ENCODE data around the gene CCDC186. TPM values are rescaled to one million over a fixed set of nuclear protein-coding genes. Genes with fewer than 3 reads are reported as not detected.
A peak's percentile ranks its signal among the peaks of the same experiment; 100 is the strongest.

Gene CCDC186
- total RNA-seq, 1 experiment from 2014 or later = 14.3 TPM

DNA sequence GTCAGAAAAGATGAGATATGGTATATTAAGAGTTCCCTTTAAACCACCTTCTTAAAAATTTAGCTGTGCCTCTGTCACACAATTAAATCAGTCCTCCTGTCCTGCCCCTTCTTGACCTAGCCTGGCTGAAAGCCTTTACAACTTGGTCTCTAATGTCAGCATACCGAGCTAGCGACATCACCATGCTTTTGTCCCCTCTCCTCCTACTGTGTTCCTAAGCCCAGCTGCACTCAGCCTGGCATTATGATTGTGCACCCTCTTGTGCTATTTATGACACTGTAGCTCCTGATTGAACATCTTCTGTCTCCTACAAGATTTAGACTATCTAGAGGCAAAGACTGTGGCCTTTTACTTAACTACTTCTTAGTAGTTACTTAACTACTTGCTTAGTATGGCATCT is 34.3 kb upstream of the CCDC186 start:
- H3K9me3 ChIP-seq (ENCODE audit: insufficient read depth, low read depth) = no peaks in the 10 kb centered on the region
- no peaks in the 10 kb centered on the region for H3K27me3 ChIP-seq (ENCODE audit: insufficient read depth, low read depth)
- POLR2A ChIA-PET (ENCODE audit: unreplicated experiment) = no interaction called here
- H2AFZ ChIP-seq = no peak overlapping the region
- no peak for TF ChIP-seq EZH2 (IDR thresholded peaks at IDR 0.05; ENCODE audit: low read depth)
- TF ChIP-seq, protein P1, sequence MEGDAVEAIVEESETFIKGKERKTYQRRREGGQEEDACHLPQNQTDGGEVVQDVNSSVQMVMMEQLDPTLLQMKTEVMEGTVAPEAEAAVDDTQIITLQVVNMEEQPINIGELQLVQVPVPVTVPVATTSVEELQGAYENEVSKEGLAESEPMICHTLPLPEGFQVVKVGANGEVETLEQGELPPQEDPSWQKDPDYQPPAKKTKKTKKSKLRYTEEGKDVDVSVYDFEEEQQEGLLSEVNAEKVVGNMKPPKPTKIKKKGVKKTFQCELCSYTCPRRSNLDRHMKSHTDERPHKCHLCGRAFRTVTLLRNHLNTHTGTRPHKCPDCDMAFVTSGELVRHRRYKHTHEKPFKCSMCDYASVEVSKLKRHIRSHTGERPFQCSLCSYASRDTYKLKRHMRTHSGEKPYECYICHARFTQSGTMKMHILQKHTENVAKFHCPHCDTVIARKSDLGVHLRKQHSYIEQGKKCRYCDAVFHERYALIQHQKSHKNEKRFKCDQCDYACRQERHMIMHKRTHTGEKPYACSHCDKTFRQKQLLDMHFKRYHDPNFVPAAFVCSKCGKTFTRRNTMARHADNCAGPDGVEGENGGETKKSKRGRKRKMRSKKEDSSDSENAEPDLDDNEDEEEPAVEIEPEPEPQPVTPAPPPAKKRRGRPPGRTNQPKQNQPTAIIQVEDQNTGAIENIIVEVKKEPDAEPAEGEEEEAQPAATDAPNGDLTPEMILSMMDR (conservative IDR thresholded peaks at IDR 0.05) = no peak
- H3F3A ChIP-seq (ENCODE audit: insufficient read depth, low read depth) = no peaks in the 10 kb centered on the region
- peak in 1 of 2 experiments; percentile 12 for DNase-seq
- CTCF ChIA-PET = interaction anchor here (0.7 kb wide), 1 partner anchor 113 kb away, joined by 7 read pairs; no protein-coding TSS in a partner anchor
- no peak overlapping the region for H3K4me2 ChIP-seq
- H3K79me2 ChIP-seq (ENCODE audit: low read depth) = no peaks in the 10 kb centered on the region
- no peaks in the 10 kb centered on the region for H3K4me1 ChIP-seq (replicated peaks; ENCODE audit: insufficient read depth)
- H3K36me3 ChIP-seq (ENCODE audit: low read depth) = no peaks in the 10 kb centered on the region
- H3K4me3 ChIP-seq = no peak overlapping the region
- no peaks in the 10 kb centered on the region for H3K9me2 ChIP-seq (ENCODE audit: insufficient read depth)
- H3K27ac ChIP-seq = no peak overlapping the region
- intact Hi-C loops (cut with micrococcal nuclease; ENCODE audit: unreplicated experiment) = no loop called here
- no TSS peak for BruUV-seq (replicated peaks)
- H4K20me1 ChIP-seq (ENCODE audit: insufficient read depth) = no peaks in the 10 kb centered on the region

GRCh38 chr10:114207349-114207748 is 33.3 kb upstream of the CCDC186 start:
- Histone ChIP-seq H3K79me2 (ENCODE audit: low read depth) (no peaks in the 10 kb centered on the region), H3F3A (ENCODE audit: insufficient read depth, low read depth) (no peaks in the 10 kb centered on the region), H3K4me3 (no peak overlapping the region), H3K27ac (no peak overlapping the region), H3K9me2 (ENCODE audit: insufficient read depth) (no peaks in the 10 kb centered on the region), H2AFZ (no peak overlapping the region), H3K4me1 (replicated peaks; ENCODE audit: insufficient read depth) (no peaks in the 10 kb centered on the region), H3K4me2 (no peak overlapping the region), H3K27me3 (ENCODE audit: insufficient read depth, low read depth) (no peaks in the 10 kb centered on the region), H4K20me1 (ENCODE audit: insufficient read depth) (no peaks in the 10 kb centered on the region), H3K36me3 (ENCODE audit: low read depth) (no peaks in the 10 kb centered on the region), H3K9me3 (ENCODE audit: insufficient read depth, low read depth) (no peaks in the 10 kb centered on the region)
- DNase-seq = no peak
- BruUV-seq (replicated peaks) = no TSS peak
- TF ChIP-seq EZH2 (IDR thresholded peaks at IDR 0.05; ENCODE audit: low read depth) = no peak
- TF ChIP-seq, protein P1 (conservative IDR thresholded peaks at IDR 0.05) = no peak
- intact Hi-C loops (cut with micrococcal nuclease; ENCODE audit: unreplicated experiment) = no loop called here
- CTCF ChIA-PET = no interaction called here
- POLR2A ChIA-PET (ENCODE audit: unreplicated experiment) = no interaction called here

- Histone ChIP-seq H2AFZ (no peak overlapping the region), H3K9me2 (ENCODE audit: insufficient read depth) (no peaks in the 10 kb centered on the region), H3K4me1 (replicated peaks; ENCODE audit: insufficient read depth) (no peaks in the 10 kb centered on the region), H3K36me3 (ENCODE audit: low read depth) (no peaks in the 10 kb centered on the region), H3K4me3 (no peak overlapping the region), H3K27ac (no peak overlapping the region), H3F3A (ENCODE audit: insufficient read depth, low read depth) (no peaks in the 10 kb centered on the region), H4K20me1 (ENCODE audit: insufficient read depth) (no peaks in the 10 kb centered on the region), H3K9me3 (ENCODE audit: insufficient read depth, low read depth) (no peaks in the 10 kb centered on the region), H3K79me2 (ENCODE audit: low read depth) (no peaks in the 10 kb centered on the region), H3K4me2 (no peak overlapping the region), H3K27me3 (ENCODE audit: insufficient read depth, low read depth) (no peaks in the 10 kb centered on the region)
- TF ChIP-seq, protein P1 (conservative IDR thresholded peaks at IDR 0.05) = no peak
- TF ChIP-seq EZH2 (IDR thresholded peaks at IDR 0.05; ENCODE audit: low read depth) = no peak
- no TSS peak for BruUV-seq (replicated peaks)
- ChIA-PET CTCF (no interaction called here), POLR2A (ENCODE audit: unreplicated experiment) (no interaction called here)
- DNase-seq = peak in 1 of 2 experiments; percentile 62
- intact Hi-C loops (cut with micrococcal nuclease; ENCODE audit: unreplicated experiment) = no loop called here
Observed at GRCh38 chr10:114206902-114207301, 32.9 kb upstream of the CCDC186 start.

All from PC-9 (cell line).